ENCODE results near the gene CACNB1. TPM values are rescaled to one million over a fixed set of nuclear protein-coding genes. Genes with fewer than 3 reads are reported as not detected.

The CACNB1 gene
- total and polyA plus RNA-seq, 2 of the 4 experiments (the other 2 are of a cell fraction), result 2.5 to 8.6 TPM

DNA sequence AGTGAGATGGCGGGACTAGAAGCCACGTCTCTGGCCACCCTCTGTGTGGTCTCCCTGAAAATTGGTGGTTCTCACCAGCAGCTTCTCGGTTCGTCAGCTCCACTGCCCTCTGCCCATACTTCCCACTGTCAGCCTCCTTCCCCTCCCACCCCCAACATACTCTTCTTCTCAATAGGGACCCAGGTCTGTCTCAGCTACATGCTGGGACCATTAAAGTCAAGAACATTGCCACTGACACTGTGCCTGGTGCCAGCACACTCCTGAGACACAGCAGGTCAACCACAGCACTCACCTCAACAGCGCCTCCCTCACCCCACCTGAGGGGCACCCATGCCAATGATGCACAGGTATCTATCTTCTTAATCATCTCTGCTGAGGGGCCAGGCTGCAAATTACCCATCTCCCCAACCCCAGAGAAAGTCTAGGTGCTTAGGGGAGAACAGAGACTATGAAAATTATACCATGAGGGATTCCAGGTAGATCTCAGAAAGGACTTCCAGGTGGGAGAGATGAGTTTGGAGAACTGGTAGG is 47.3 kb downstream of the CACNB1 start:
- Histone ChIP-seq H2AFZ (replicated peaks; ENCODE audit: low read length, poor library complexity) (no peak overlapping the region), H3K18ac (ENCODE audit: low read depth, low read length) (no peak overlapping the region), H4K91ac (ENCODE audit: insufficient read depth, low read depth, low read length) (no peak overlapping the region), H4K20me1 (ENCODE audit: insufficient read depth, low read length) (peaks cover 4% of the 10 kb centered on the region; the same call in 1 of the 2 replicates), H4K5ac (ENCODE audit: low read depth, low read length) (no peak overlapping the region), H3K4me3 (ENCODE audit: insufficient read depth, low read depth, low read length) (no peak overlapping the region), H4K8ac (ENCODE audit: low read depth in 2 of 2, low read length in 2 of 2) (no peak overlapping the region), H3K79me1 (ENCODE audit: low read depth in 1 of 2, low read length in 2 of 2) (no peaks in the 10 kb centered on the region), H3K9me3 (ENCODE audit: control insufficient read depth, insufficient read depth, low read length) (no peaks in the 10 kb centered on the region), H3K23ac (ENCODE audit: low read depth, low read length) (no peak overlapping the region), H3K9ac (ENCODE audit: low read depth, low read length) (no peak overlapping the region), H3K4me2 (ENCODE audit: low read depth, low read length) (no peak overlapping the region), H2BK120ac (ENCODE audit: low read depth, low read length) (no peak overlapping the region), H3K56ac (ENCODE audit: extremely low read depth, insufficient read depth, low read length) (no peak overlapping the region), H2AK9ac (replicated peaks; ENCODE audit: low read depth, low read length, poor library complexity) (no peak overlapping the region), H3K4ac (ENCODE audit: low read depth, low read length) (no peak overlapping the region), H2BK20ac (ENCODE audit: low read depth, low read length) (no peak overlapping the region), H3K27ac (ENCODE audit: insufficient read depth, low read length) (no peak overlapping the region), H3K14ac (replicated peaks; ENCODE audit: low read depth, low read length) (no peak overlapping the region), H2BK5ac (ENCODE audit: low read depth, low read length, poor library complexity, severe bottlenecking) (no peak overlapping the region), H3K4me1 (ENCODE audit: control insufficient read depth, insufficient read depth, low read length) (no peaks in the 10 kb centered on the region; the same call in 1 of the 2 replicates), H2BK15ac (ENCODE audit: low read depth, low read length) (no peak overlapping the region), H3K9me1 (ENCODE audit: insufficient read depth, low read length) (no peaks in the 10 kb centered on the region), H2AK5ac (ENCODE audit: low read depth, low read length) (no peak overlapping the region), H3K27me3 (ENCODE audit: control insufficient read depth, insufficient read depth, low read length) (peaks cover 20% of the 10 kb centered on the region), H3K36me3 (ENCODE audit: control insufficient read depth, insufficient read depth, low read length) (no peaks in the 10 kb centered on the region)
- DNase-seq (no peak), ATAC-seq (ENCODE audit: low read depth) (no peak)
- ChIA-PET POLR2A (ENCODE audit: unreplicated experiment) (no interaction called here), CTCF (no interaction called here)
- dilution Hi-C loops (cut with HindIII; ENCODE audit: low sequenced_read_pairs, unreplicated experiment) (no loop called here), intact Hi-C loops (cut with micrococcal nuclease) (no loop called here), in situ Hi-C loops (cut with MboI; ENCODE audit: low sequenced_read_pairs) (loop anchor here (5.0 kb wide), 1 partner anchor 168 kb away; no protein-coding TSS in a partner anchor)
- TF ChIP-seq FOS (IDR thresholded peaks at IDR 0.05; ENCODE audit: low read depth, low read length), result no peak
- no peak for TF ChIP-seq MAZ (IDR thresholded peaks at IDR 0.05; ENCODE audit: borderline replicate concordance, low read depth, low read length)
- WGBS, 2 experiments (ENCODE audit: extremely low coverage in 2 of 2, insufficient read length in 1 of 2), result 41% methylated on average over 4 of the region's 5 CpGs; no CpG with 5 or more reads in 1 of the 2 experiments
- BruUV-seq (replicated peaks), result no TSS peak

Measured in IMR-90 (cell line).